ENCODE measurements around the gene VPS41. TPM values are rescaled to one million over a fixed set of nuclear protein-coding genes. Genes with fewer than 3 reads are reported as not detected.
"Not testable (repeated sequence)": the region's sequence is repeated elsewhere in the genome, so short reads cannot be mapped to it uniquely, and the experiment has no call there.

The VPS41 gene
- total RNA-seq, 1 donor from 2014 or later, result 56.2 TPM

DNA sequence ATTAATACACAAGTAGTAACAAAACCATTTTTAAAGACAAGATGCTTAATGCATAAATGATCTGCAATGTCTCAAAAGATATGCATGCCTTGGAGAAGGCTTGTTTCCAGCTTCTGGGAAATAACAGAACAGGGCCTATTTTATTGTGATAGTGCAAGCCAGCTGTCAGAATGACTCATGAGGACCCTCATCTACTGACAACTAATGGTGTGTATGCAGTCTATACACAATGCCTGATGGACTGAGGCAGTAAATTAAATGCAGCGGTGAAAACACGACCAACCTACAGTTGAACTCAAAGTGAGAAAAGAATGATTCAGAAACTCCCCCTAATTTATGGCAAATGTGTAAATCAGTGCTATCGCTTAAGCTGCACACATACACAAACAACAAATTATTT, 46.3 kb downstream of the VPS41 start:
- H3K36me3 ChIP-seq (ENCODE audit: control insufficient read depth, insufficient read depth, low read length), result no peaks in the 10 kb centered on the region
- no peak overlapping the region for H3K4me3 ChIP-seq (ENCODE audit: low read depth, low read length)
- DNase-seq (ENCODE audit: low read depth), result no peak
- no peak for TF ChIP-seq CTCF (IDR thresholded peaks at IDR 0.05; ENCODE audit: insufficient read depth, low read length, poor library complexity, severe bottlenecking)
- no peaks in the 10 kb centered on the region for H3K27me3 ChIP-seq (ENCODE audit: control insufficient read depth, insufficient read depth, low read length)

- Histone ChIP-seq H3K27me3 (ENCODE audit: control insufficient read depth, insufficient read depth, low read length) (no peaks in the 10 kb centered on the region), H3K4me3 (ENCODE audit: low read depth, low read length) (no peak overlapping the region), H3K36me3 (ENCODE audit: control insufficient read depth, insufficient read depth, low read length) (no peaks in the 10 kb centered on the region)
- TF ChIP-seq CTCF (IDR thresholded peaks at IDR 0.05; ENCODE audit: insufficient read depth, low read length, poor library complexity, severe bottlenecking), result no peak
- peak; percentile 26 for DNase-seq (ENCODE audit: low read depth)
These were observed 50.6 kb downstream of the VPS41 start for GRCh38 chr7:38858259-38858884.

DNA sequence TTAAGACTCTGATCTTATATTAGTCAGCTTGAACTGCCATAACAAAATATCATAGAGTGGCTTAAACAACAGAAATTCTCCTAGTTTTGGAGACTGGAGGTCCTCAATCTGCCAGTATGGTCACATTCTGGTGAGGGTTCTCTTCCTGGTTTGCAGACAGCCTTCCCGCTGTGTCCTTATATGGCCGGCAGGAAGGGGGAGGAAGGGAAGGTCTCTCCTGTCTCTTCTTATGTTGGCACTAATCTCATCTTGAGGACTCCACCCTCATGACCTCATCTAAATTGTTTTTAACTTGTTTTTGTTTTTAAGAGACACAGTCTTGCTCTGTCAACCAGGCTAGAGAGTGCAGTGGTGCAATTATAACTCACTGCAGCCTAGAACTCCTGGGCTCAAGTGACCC, 53.1 kb downstream of the VPS41 start:
- no peak for DNase-seq (ENCODE audit: low read depth)
- no peaks in the 10 kb centered on the region for H3K27me3 ChIP-seq (ENCODE audit: control insufficient read depth, insufficient read depth, low read length)
- TF ChIP-seq CTCF (IDR thresholded peaks at IDR 0.05; ENCODE audit: insufficient read depth, low read length, poor library complexity, severe bottlenecking), result no peak
- H3K4me3 ChIP-seq (ENCODE audit: low read depth, low read length), result no peak overlapping the region
- no peaks in the 10 kb centered on the region for H3K36me3 ChIP-seq (ENCODE audit: control insufficient read depth, insufficient read depth, low read length)

- Histone ChIP-seq H3K36me3 (ENCODE audit: control insufficient read depth, insufficient read depth, low read length) (no peaks in the 10 kb centered on the region), H3K27me3 (ENCODE audit: control insufficient read depth, insufficient read depth, low read length) (no peaks in the 10 kb centered on the region), H3K4me3 (ENCODE audit: low read depth, low read length) (no peak overlapping the region)
- TF ChIP-seq CTCF (IDR thresholded peaks at IDR 0.05; ENCODE audit: insufficient read depth, low read length, poor library complexity, severe bottlenecking), result no peak
- DNase-seq (ENCODE audit: low read depth), result no peak
These were observed 53.6 kb downstream of the VPS41 start for GRCh38 chr7:38855386-38855785.

DNA sequence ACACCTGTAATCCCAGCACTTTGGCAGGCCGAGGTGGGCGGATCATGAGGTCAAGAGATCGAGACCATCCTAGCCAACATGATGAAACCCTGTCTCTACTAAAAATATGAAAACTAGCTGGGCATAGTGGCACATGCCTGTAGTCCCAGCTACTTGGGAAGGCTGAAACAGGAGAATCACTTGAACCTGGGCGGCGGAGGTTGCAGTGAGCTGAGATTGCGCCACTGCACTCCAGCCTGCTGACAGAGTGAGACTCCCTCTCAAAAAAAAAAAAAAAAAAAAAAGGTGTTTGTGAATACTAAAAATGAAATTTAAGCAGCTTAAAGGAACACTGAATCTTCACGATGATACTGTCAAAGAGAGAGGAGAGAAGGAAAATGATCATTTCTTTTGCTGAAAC, 54.0 kb downstream of the VPS41 start:
- not testable (repeated sequence) for H3K27me3 ChIP-seq (ENCODE audit: control insufficient read depth, insufficient read depth, low read length); H3K36me3 ChIP-seq (ENCODE audit: control insufficient read depth, insufficient read depth, low read length); DNase-seq (ENCODE audit: low read depth); H3K4me3 ChIP-seq (ENCODE audit: low read depth, low read length)

DNA sequence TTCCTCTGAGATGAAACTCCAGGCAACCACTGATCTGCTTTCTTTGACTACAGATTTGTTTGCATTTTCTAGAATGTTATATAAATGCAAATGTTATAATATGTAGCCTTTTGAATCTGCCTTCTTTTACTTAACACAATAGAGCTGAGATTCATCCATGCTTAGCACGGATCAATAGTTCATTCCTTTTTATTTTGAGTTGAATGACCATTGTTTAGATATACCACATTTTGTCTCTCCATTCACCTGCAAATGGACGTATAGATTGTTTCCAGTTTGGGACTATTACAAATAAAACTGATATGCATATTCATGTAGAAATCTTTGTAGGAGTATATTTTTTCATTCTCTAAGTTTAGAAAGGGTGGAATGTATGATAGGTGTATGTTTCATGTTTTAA, 57.7 kb downstream of the VPS41 start:
- H3K27me3 ChIP-seq (ENCODE audit: control insufficient read depth, insufficient read depth, low read length), result no peaks in the 10 kb centered on the region
- no peak overlapping the region for H3K4me3 ChIP-seq (ENCODE audit: low read depth, low read length)
- TF ChIP-seq CTCF (IDR thresholded peaks at IDR 0.05; ENCODE audit: insufficient read depth, low read length, poor library complexity, severe bottlenecking), result no peak
- no peaks in the 10 kb centered on the region for H3K36me3 ChIP-seq (ENCODE audit: control insufficient read depth, insufficient read depth, low read length)
- no peak for DNase-seq (ENCODE audit: low read depth)
